Caki2 (cell line): ENCODE data around the gene RFC3. TPM values are rescaled to one million over a fixed set of nuclear protein-coding genes. Genes with fewer than 3 reads are reported as not detected.

Experiments used
- DNase-seq: peaks from one replicate; pipeline ENCODE4 v3.0.0-alpha.2; 2015; ENCODE audit warnings: low read depth
- in situ Hi-C: cut with HindIII; loops from 2 replicates; pipeline ENCODE4 v1.10.0; 2016; ENCODE audit warnings: low sequenced_read_pairs, low pct_unique_long_range_greater_than_20kb, mixed read lengths
- total RNA-seq: library from RNA; depleted of rRNA; stranded (reverse); fragments of >200 nt; shearing (Covaris generic); gene quantifications from 2 replicates; pipeline ENCODE4 v1.2.3, GENCODE V29; 2014; ENCODE audit warnings: low replicate concordance

The RFC3 gene
- total RNA-seq, 1 experiment from 2014 or later: 19.0 TPM

DNA sequence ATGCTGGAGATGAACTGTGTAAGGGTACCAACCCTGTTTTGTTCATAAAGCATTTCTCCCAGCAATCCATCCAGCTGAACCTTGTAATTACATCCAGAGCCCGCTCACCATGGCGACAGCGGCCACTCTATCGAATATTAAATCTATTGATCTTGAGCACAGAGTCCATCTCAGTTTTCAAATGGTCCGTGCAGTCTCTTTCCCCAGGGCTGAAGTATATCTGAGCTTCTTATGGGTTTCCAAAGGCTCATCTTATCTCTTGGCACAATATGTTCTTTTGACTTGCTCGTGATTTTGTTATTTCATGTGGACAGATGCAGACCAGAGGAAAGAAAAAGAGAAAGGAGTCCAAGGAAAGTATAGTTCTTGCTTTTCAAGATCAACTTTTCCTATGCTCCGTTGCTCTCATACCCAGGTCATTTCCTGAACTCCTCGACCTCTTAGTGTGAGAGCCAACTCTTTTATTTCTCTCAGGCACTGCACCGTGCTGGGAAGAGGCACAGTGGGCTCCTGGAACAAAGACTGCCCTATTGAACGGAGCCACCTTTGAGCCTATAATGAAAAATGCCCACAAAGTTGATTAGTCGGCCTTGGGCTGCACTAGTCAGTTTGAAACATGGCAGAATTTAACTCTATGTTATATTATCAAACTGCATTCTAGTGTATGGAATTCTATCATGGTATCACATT lies 66.7 kb downstream of the RFC3 start:
- in situ Hi-C loops: no loop called here
- no peak for DNase-seq
